CD14-positive monocyte (primary cell): ENCODE results near the gene FHIT. TPM values are rescaled to one million over a fixed set of nuclear protein-coding genes. Genes with fewer than 3 reads are reported as not detected.

Experiments
- DNase-seq, 3 donors: peaks; one replicate each; pipeline ENCODE4 v3.0.0-alpha.2; 2011 to 2022
- H2AFZ ChIP-seq: 2 replicates; pipeline ENCODE4 v1.6.0; 2012; ENCODE audit warnings: mild to moderate bottlenecking, low read depth, low read length, inconsistent platforms; ENCODE audit not compliant: insufficient read depth, poor library complexity, severe bottlenecking
- H3K27ac ChIP-seq, 2 donors: 1 replicate in 1 of 2; 2 replicates in 1 of 2; pipeline ENCODE4 v1.5.1; 2012 to 2013; ENCODE audit warnings: low read length in 2 of 2, control low read depth in 1 of 2, inconsistent platforms in 1 of 2, low read depth in 1 of 2, mild to moderate bottlenecking in 1 of 2
- H3K27me3 ChIP-seq, 2 donors: one replicate each; pipeline versions ENCODE4 v1.6.0 to v1.6.1; 2011 to 2013; ENCODE audit warnings: low read length in 2 of 2; ENCODE audit not compliant: control insufficient read depth in 2 of 2, insufficient read depth in 2 of 2
- H3K36me3 ChIP-seq, 2 donors: replicated peaks in 1 of 2; 1 replicate in 1 of 2; 2 replicates in 1 of 2; pipeline versions ENCODE4 v1.5.1 to v1.6.1; 2012 to 2013; ENCODE audit warnings: low read length in 2 of 2, control low read depth in 1 of 2, inconsistent platforms in 1 of 2, mild to moderate bottlenecking in 1 of 2; ENCODE audit not compliant: insufficient read depth in 2 of 2, control insufficient read depth in 1 of 2
- H3K4me1 ChIP-seq, 2 donors: 1 replicate in 1 of 2; 2 replicates in 1 of 2; pipeline versions ENCODE4 v1.5.1 to v1.6.1; 2012 to 2013; ENCODE audit warnings: low read length in 2 of 2, control low read depth in 1 of 2, inconsistent platforms in 1 of 2, mild to moderate bottlenecking in 1 of 2, moderate library complexity in 1 of 2; ENCODE audit not compliant: insufficient read depth in 2 of 2, control insufficient read depth in 1 of 2
- H3K4me2 ChIP-seq: replicated peaks from 2 replicates; pipeline ENCODE3; 2012; ENCODE audit warnings: low read length, moderate library complexity, mild to moderate bottlenecking; ENCODE audit not compliant: poor library complexity, severe bottlenecking; ENCODE audit errors: extremely low read depth
- H3K4me3 ChIP-seq, 3 experiments: fragments of 200-600 bp in 1 of 3; sonication (generic) in 1 of 3; replicated peaks in 1 of 3; 1 replicate in 2 of 3; 2 replicates in 1 of 3; pipeline ENCODE4 v1.5.1; 2011 to 2013; ENCODE audit warnings: low read length in 3 of 3, mild to moderate bottlenecking in 3 of 3, control low read depth in 2 of 3, low read depth in 2 of 3, inconsistent platforms in 1 of 3, moderate library complexity in 1 of 3
- H3K79me2 ChIP-seq: 2 replicates; pipeline ENCODE4 v1.6.0; 2012; ENCODE audit warnings: mild to moderate bottlenecking, control low read depth, inconsistent platforms, low read length, moderate library complexity; ENCODE audit not compliant: insufficient read depth
- H3K9ac ChIP-seq: 2 replicates; pipeline ENCODE4 v1.6.0; 2017; ENCODE audit warnings: low read length, mild to moderate bottlenecking; ENCODE audit not compliant: insufficient read depth, poor library complexity, severe bottlenecking
- H3K9me3 ChIP-seq, 2 donors: replicated peaks in 1 of 2; 1 replicate in 1 of 2; 2 replicates in 1 of 2; pipeline versions ENCODE4 v1.5.1 to v1.6.1; 2012 to 2013; ENCODE audit warnings: low read length in 2 of 2, control low read depth in 1 of 2; ENCODE audit not compliant: control insufficient read depth in 1 of 2, insufficient read depth in 1 of 2
- H4K20me1 ChIP-seq: 2 replicates; pipeline ENCODE4 v1.6.0; 2012; ENCODE audit warnings: mild to moderate bottlenecking, low read length, control low read depth, moderate library complexity; ENCODE audit not compliant: insufficient read depth
- H3K27ac Mint-ChIP-seq, 7 donors: one replicate each; pipeline ENCODE4 v1.8.0; 2020; ENCODE audit warnings: mild to moderate bottlenecking in 7 of 7, mixed read lengths in 7 of 7, moderate library complexity in 6 of 7, inconsistent platforms in 2 of 7
- H3K27me3 Mint-ChIP-seq, 3 donors: one replicate each; pipeline ENCODE4 v1.8.0; 2021 to 2022; ENCODE audit warnings: low read depth in 3 of 3, mild to moderate bottlenecking in 3 of 3, mixed read lengths in 3 of 3, moderate library complexity in 3 of 3, inconsistent platforms in 1 of 3
- H3K36me3 Mint-ChIP-seq, 2 donors: one replicate each; pipeline ENCODE4 v1.8.0; 2020; ENCODE audit warnings: mixed read lengths in 2 of 2, inconsistent platforms in 1 of 2, mild to moderate bottlenecking in 1 of 2
- H3K4me1 Mint-ChIP-seq: one replicate; pipeline ENCODE4 v1.8.0; 2020; ENCODE audit warnings: mild to moderate bottlenecking, mixed read lengths
- H3K4me3 Mint-ChIP-seq, 2 donors: one replicate each; pipeline ENCODE4 v1.8.0; 2020; ENCODE audit warnings: mild to moderate bottlenecking in 2 of 2, mixed read lengths in 2 of 2, moderate library complexity in 1 of 2
- H3K9me3 Mint-ChIP-seq, 7 donors: one replicate each; pipeline ENCODE4 v1.8.0; 2020 to 2022; ENCODE audit warnings: mixed read lengths in 7 of 7, mild to moderate bottlenecking in 6 of 7, moderate library complexity in 6 of 7, inconsistent platforms in 2 of 7
- WGBS: methylation state at CpG from one replicate; pipeline ENCODE4 v1.1.5; 2013; ENCODE audit warnings: missing lambda C conversion rate; ENCODE audit not compliant: insufficient coverage; 5-methylcytosine and 5-hydroxymethylcytosine counted together
- intact Hi-C, 2 donors: fragments of 100-400 bp; cut with micrococcal nuclease; formaldehyde crosslinking; loops; one replicate each; pipeline versions ENCODE4 v1.15.0 to v1.15.1; 2023
- polyA plus RNA-seq, 3 donors: library from polyadenylated mRNA; depleted of rRNA in 1 of 3; unstranded in 2 of 3; stranded (reverse) in 1 of 3; fragments of 300-500 nt in 2 of 3; fragments of >200 nt in 1 of 3; fragmentation: Illumina TruSeq in 2 of 3; gene quantifications; 1 replicate in 2 of 3; 2 replicates in 1 of 3; pipeline ENCODE4 v1.2.3, GENCODE V29; 2012 to 2021
- TF ChIP-seq, protein P1 (sequence below): fragments of 200-600 bp; IDR thresholded peaks from one replicate; pipeline ENCODE4 v1.8.0; 2022; ENCODE audit warnings: antibody characterized with exemption, mild to moderate bottlenecking

FHIT gene
- polyA plus RNA-seq, 3 donors: 1.7 to 3.4 (median 3.2) TPM

DNA sequence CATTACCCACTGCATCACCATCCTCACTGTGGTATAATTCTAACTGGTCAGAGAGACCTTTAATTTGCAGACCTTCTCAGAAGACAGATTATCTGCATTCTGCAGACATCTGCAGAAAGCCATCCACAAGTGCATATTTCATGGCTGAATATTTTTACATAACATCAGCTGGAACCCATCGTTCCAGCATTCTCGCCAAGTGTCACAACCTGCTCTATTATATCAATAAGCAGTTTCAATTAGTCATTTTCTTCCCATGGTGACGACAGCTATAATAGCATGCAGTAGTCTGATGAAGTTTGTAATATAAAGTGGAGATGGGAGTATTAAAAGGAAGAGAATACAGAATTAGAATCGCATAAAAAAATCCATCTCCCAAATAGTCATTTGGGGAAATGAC, 334.7 kb downstream of the FHIT start:
- Histone ChIP-seq H3K4me3 (no peak overlapping the region), H3K27ac (no peak overlapping the region), H4K20me1 (no peaks in the 10 kb centered on the region), H3K4me1 (no peaks in the 10 kb centered on the region), H3K9me3 (peaks cover 0 to 5% of the 10 kb centered on the region in 2 donors), H3K79me2 (no peaks in the 10 kb centered on the region), H2AFZ (no peak overlapping the region), H3K9ac (no peak overlapping the region), H3K27me3 (no peaks in the 10 kb centered on the region), H3K4me2 (no peak overlapping the region), H3K36me3 (no peaks in the 10 kb centered on the region)
- Mint-ChIP-seq H3K27me3 (peaks cover 0 to 1% (median 0%) of the 10 kb centered on the region in 3 donors), H3K4me1 (no peaks in the 10 kb centered on the region), H3K4me3 (no peak overlapping the region), H3K9me3 (peaks cover 0 to 14% (median 4%) of the 10 kb centered on the region in 7 donors), H3K27ac (no peak overlapping the region), H3K36me3 (peaks cover 0 to 3% of the 10 kb centered on the region in 2 donors)
- no peak for DNase-seq
- TF ChIP-seq, protein P1, sequence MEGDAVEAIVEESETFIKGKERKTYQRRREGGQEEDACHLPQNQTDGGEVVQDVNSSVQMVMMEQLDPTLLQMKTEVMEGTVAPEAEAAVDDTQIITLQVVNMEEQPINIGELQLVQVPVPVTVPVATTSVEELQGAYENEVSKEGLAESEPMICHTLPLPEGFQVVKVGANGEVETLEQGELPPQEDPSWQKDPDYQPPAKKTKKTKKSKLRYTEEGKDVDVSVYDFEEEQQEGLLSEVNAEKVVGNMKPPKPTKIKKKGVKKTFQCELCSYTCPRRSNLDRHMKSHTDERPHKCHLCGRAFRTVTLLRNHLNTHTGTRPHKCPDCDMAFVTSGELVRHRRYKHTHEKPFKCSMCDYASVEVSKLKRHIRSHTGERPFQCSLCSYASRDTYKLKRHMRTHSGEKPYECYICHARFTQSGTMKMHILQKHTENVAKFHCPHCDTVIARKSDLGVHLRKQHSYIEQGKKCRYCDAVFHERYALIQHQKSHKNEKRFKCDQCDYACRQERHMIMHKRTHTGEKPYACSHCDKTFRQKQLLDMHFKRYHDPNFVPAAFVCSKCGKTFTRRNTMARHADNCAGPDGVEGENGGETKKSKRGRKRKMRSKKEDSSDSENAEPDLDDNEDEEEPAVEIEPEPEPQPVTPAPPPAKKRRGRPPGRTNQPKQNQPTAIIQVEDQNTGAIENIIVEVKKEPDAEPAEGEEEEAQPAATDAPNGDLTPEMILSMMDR: no peak
- no CpG with 5 or more reads among the region's 4 CpGs for WGBS
- intact Hi-C loops: no loop called here

DNA sequence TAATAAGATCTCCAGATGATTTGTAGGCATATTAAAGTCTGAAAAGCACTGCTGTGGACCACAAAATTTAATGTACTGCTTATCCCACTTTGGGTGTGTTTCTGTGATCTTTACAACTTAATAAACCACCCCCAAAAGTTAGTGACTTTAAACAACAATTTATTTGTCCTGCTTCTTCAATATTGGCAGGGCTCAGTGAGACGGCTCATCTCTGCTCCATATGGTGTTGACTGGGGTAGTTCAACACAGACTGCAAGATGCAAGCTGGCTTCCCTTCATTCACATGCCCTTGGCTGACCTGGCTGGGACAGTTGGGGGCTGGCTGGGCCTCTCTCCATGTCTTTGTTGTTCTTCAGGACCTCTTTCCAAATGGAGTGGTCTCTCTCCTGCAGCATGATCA, 337.8 kb downstream of the FHIT start:
- no peaks in the 10 kb centered on the region for H3K36me3 ChIP-seq
- Mint-ChIP-seq H3K27me3 (peaks cover 0 to 1% (median 0%) of the 10 kb centered on the region in 3 donors), H3K9me3 (peaks cover 4 to 18% (median 8%) of the 10 kb centered on the region in 7 donors), H3K4me3 (no peak overlapping the region), H3K27ac (no peak overlapping the region), H3K4me1 (no peaks in the 10 kb centered on the region), H3K36me3 (peaks cover 0 to 3% of the 10 kb centered on the region in 2 donors)
- no peak overlapping the region for H3K9ac ChIP-seq
- H3K27ac ChIP-seq: no peak overlapping the region
- no peak for DNase-seq
- TF ChIP-seq, protein P1: no peak
- intact Hi-C loops: no loop called here
- no peaks in the 10 kb centered on the region for H3K4me1 ChIP-seq
- no peaks in the 10 kb centered on the region for H3K27me3 ChIP-seq
- no CpG with 5 or more reads among the region's 1 CpG for WGBS
- H3K79me2 ChIP-seq: no peaks in the 10 kb centered on the region
- H3K9me3 ChIP-seq: peaks cover 0 to 5% of the 10 kb centered on the region in 2 donors
- H2AFZ ChIP-seq: no peak overlapping the region
- H4K20me1 ChIP-seq: no peaks in the 10 kb centered on the region
- no peak overlapping the region for H3K4me3 ChIP-seq
- no peak overlapping the region for H3K4me2 ChIP-seq
